H9 (cell line): ENCODE results near the gene ATP1A3. TPM values are rescaled to one million over a fixed set of nuclear protein-coding genes. Genes with fewer than 3 reads are reported as not detected.

ENCODE experiments used
- DNase-seq: peaks from one replicate; pipeline ENCODE4 v3.0.0-alpha.2; 2017
- H2AFZ ChIP-seq: one replicate; pipeline ENCODE4 v1.6.1; 2013; ENCODE audit warnings: mild to moderate bottlenecking, low read length, control low read depth, moderate library complexity
- H2AK5ac ChIP-seq: 2 replicates; pipeline ENCODE4 v1.6.1; 2013; ENCODE audit warnings: low read length, control low read depth, mixed read lengths; ENCODE audit not compliant: insufficient read length
- H2BK120ac ChIP-seq: one replicate; pipeline ENCODE4 v1.6.1; 2013; ENCODE audit warnings: low read depth, mild to moderate bottlenecking, low read length, control low read depth, inconsistent platforms; ENCODE audit not compliant: poor library complexity, severe bottlenecking
- H2BK12ac ChIP-seq: 2 replicates; pipeline ENCODE4 v1.6.1; 2013; ENCODE audit warnings: low read length, control low read depth, mixed read lengths, low read depth; ENCODE audit not compliant: insufficient read length
- H2BK15ac ChIP-seq: 2 replicates; pipeline ENCODE4 v1.6.1; 2013; ENCODE audit warnings: low read depth, low read length, control low read depth
- H2BK20ac ChIP-seq: one replicate; pipeline ENCODE4 v1.6.1; 2013; ENCODE audit warnings: low read depth, mild to moderate bottlenecking, low read length, control low read depth, inconsistent platforms; ENCODE audit not compliant: poor library complexity, severe bottlenecking
- H2BK5ac ChIP-seq: 2 replicates; pipeline ENCODE4 v1.6.1; 2013; ENCODE audit warnings: low read length, control low read depth, mixed read lengths; ENCODE audit not compliant: insufficient read length
- H3K14ac ChIP-seq: 2 replicates; pipeline ENCODE4 v1.6.1; 2013; ENCODE audit warnings: low read length, control low read depth; ENCODE audit not compliant: insufficient read depth
- H3K18ac ChIP-seq: 2 replicates; pipeline ENCODE4 v1.6.1; 2013; ENCODE audit warnings: low read depth, mild to moderate bottlenecking, mixed read lengths, low read length, control low read depth; ENCODE audit not compliant: insufficient read length
- H3K23ac ChIP-seq: 2 replicates; pipeline ENCODE4 v1.6.1; 2013; ENCODE audit warnings: low read length, control low read depth, mixed read lengths, low read depth; ENCODE audit not compliant: insufficient read length
- H3K23me2 ChIP-seq: 2 replicates; pipeline ENCODE4 v1.6.1; 2013; ENCODE audit warnings: low read depth, mild to moderate bottlenecking, mixed read lengths, low read length, control low read depth; ENCODE audit not compliant: insufficient read length, poor library complexity, severe bottlenecking
- H3K27ac ChIP-seq: 2 replicates; pipeline ENCODE4 v1.5.1; 2013; ENCODE audit warnings: low read length, control low read depth, mixed read lengths, low read depth; ENCODE audit not compliant: insufficient read length
- H3K27me3 ChIP-seq: 2 replicates; pipeline ENCODE4 v1.6.1; 2013; ENCODE audit warnings: low read length, control low read depth, inconsistent platforms; ENCODE audit not compliant: insufficient read depth
- H3K4ac ChIP-seq: 2 replicates; pipeline ENCODE4 v1.6.1; 2013; ENCODE audit warnings: low read depth, mild to moderate bottlenecking, control low read depth, inconsistent platforms, low read length, moderate library complexity
- H3K4me1 ChIP-seq: 2 replicates; pipeline ENCODE4 v1.6.1; 2013; ENCODE audit warnings: low read length, control low read depth, inconsistent platforms; ENCODE audit not compliant: insufficient read depth
- H3K4me2 ChIP-seq: 2 replicates; pipeline ENCODE4 v1.6.1; 2013; ENCODE audit warnings: low read length, control low read depth, mixed read lengths; ENCODE audit not compliant: insufficient read length, insufficient read depth
- H3K56ac ChIP-seq: 2 replicates; pipeline ENCODE4 v1.6.1; 2013; ENCODE audit warnings: low read depth, mild to moderate bottlenecking, mixed read lengths, low read length, control low read depth; ENCODE audit not compliant: insufficient read length
- H3K79me1 ChIP-seq: 2 replicates; pipeline ENCODE4 v1.6.1; 2013; ENCODE audit warnings: low read depth, mild to moderate bottlenecking, moderate library complexity, low read length, control low read depth, inconsistent platforms; ENCODE audit not compliant: insufficient read depth, poor library complexity, severe bottlenecking
- H3K79me2 ChIP-seq: 2 replicates; pipeline ENCODE4 v1.6.1; 2013; ENCODE audit warnings: low read length, control low read depth, inconsistent platforms; ENCODE audit not compliant: insufficient read depth
- H3K9ac ChIP-seq: 2 replicates; pipeline ENCODE4 v1.6.1; 2013; ENCODE audit warnings: low read length, control low read depth, mixed read lengths; ENCODE audit not compliant: insufficient read length; ENCODE audit errors: extremely low read depth
- H3K9me3 ChIP-seq: one replicate; pipeline ENCODE4 v1.6.1; 2013; ENCODE audit warnings: low read depth, low read length, inconsistent platforms; ENCODE audit not compliant: control insufficient read depth
- H3T11ph ChIP-seq: one replicate; pipeline ENCODE4 v1.6.1; 2013; ENCODE audit warnings: mild to moderate bottlenecking, low read length, control low read depth, inconsistent platforms
- H4K20me1 ChIP-seq: one replicate; pipeline ENCODE4 v1.6.1; 2013; ENCODE audit not compliant: control insufficient read depth, insufficient read length, insufficient read depth
- H4K5ac ChIP-seq: 2 replicates; pipeline ENCODE4 v1.6.1; 2013; ENCODE audit warnings: low read depth, mild to moderate bottlenecking, mixed read lengths, low read length, control low read depth; ENCODE audit not compliant: insufficient read length
- H4K8ac ChIP-seq: replicated peaks from 2 replicates; pipeline ENCODE4 v1.6.1; 2013; ENCODE audit warnings: low read length, control low read depth, mixed read lengths, low read depth; ENCODE audit not compliant: insufficient read length
- H4K91ac ChIP-seq: 2 replicates; pipeline ENCODE4 v1.6.1; 2013; ENCODE audit warnings: low read depth, mild to moderate bottlenecking, moderate library complexity, mixed read lengths, low read length, control low read depth; ENCODE audit not compliant: insufficient read length
- H3K27ac Mint-ChIP-seq, 3 experiments: 2 replicates in 2 of 3; 3 replicates in 1 of 3; pipeline ENCODE4 v1.8.0; 2020 to 2021; ENCODE audit warnings: mixed read lengths in 3 of 3, mild to moderate bottlenecking in 1 of 3, moderate library complexity in 1 of 3
- H3K27me3 Mint-ChIP-seq: 2 replicates; pipeline ENCODE4 v1.8.0; 2021; ENCODE audit warnings: low read depth, mild to moderate bottlenecking, moderate library complexity, mixed read lengths
- H3K36me3 Mint-ChIP-seq, 3 experiments: 2 replicates in 2 of 3; 3 replicates in 1 of 3; pipeline ENCODE4 v1.8.0; 2020 to 2021; ENCODE audit warnings: low read depth in 3 of 3, mixed read lengths in 3 of 3; ENCODE audit not compliant: insufficient read depth in 1 of 3
- H3K4me1 Mint-ChIP-seq, 2 experiments: 2 replicates each; pipeline ENCODE4 v1.8.0; 2020; ENCODE audit warnings: mixed read lengths in 2 of 2
- H3K4me3 Mint-ChIP-seq, 2 experiments: 2 replicates in 1 of 2; 3 replicates in 1 of 2; pipeline ENCODE4 v1.8.0; 2020 to 2021; ENCODE audit warnings: mild to moderate bottlenecking in 2 of 2, mixed read lengths in 2 of 2, moderate library complexity in 1 of 2
- H3K9me3 Mint-ChIP-seq, 2 experiments: 2 replicates in 1 of 2; 3 replicates in 1 of 2; pipeline ENCODE4 v1.8.0; 2020; ENCODE audit warnings: mild to moderate bottlenecking in 2 of 2, mixed read lengths in 2 of 2, moderate library complexity in 1 of 2
- CTCF ChIP-seq: fragments of 200-600 bp; sonication (generic); conservative IDR thresholded peaks from 3 replicates; pipeline ENCODE4 v1.8.0; 2021; ENCODE audit warnings: antibody characterized with exemption, mild to moderate bottlenecking
- WGBS: extraction: QIAGEN DNeasy Blood & Tissue Kit; methylation state at CpG from one replicate; pipeline ENCODE4 v1.1.7; 2013; ENCODE audit warnings: missing lambda C conversion rate, low lambda C conversion rate, mixed read lengths; ENCODE audit not compliant: insufficient read length; ENCODE audit errors: extremely low coverage; 5-methylcytosine and 5-hydroxymethylcytosine counted together
- total RNA-seq: library from RNA; stranded (reverse); gene quantifications from 2 replicates; pipeline ENCODE4 v1.2.1, GENCODE V29; 2021

ATP1A3 gene
- total RNA-seq, 1 experiment from 2014 or later: 11.6 TPM

DNA sequence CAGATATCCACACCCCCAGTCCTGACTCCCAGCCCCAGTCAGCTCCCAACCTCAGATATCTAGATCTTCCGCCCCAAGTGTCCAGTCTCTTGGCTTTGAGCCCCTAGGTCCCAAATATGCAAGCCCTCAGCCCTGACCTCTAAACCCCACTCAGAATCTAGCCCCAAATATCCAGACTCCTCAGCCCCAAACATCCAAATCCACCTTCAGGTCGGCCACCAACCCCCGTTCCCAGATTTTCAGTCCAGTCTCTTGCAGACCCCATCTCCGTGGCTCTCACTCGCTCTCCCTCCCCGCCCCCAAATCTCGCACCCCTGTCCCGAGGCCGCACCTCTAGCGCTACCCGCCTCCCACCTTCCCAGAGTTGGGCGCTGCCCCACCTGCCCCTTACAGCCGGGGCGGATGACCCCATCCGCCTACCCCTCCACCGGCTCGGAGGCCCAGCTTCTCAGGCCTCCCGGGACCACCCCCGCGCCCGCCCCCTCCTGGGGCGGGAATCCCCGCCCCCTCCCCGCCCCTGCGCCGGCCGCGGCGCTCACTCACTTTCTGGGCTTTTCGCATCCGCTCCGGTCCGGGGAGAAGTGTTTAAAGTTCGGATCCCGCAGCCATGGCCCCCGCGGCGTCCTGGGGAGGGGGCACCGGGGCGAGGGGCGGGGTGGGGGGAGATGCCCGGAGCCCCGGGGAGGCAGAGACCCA, 66.4 kb downstream of the ATP1A3 start:
- H4K5ac ChIP-seq: no peak overlapping the region
- no peaks in the 10 kb centered on the region for H3K9me3 ChIP-seq
- no peaks in the 10 kb centered on the region for H3K79me2 ChIP-seq
- H3K27me3 ChIP-seq: peaks cover 91% of the 10 kb centered on the region
- H3K9ac ChIP-seq: no peak overlapping the region
- no peak overlapping the region for H2BK12ac ChIP-seq
- no peak overlapping the region for H2BK20ac ChIP-seq
- DNase-seq: no peak
- peaks cover 2% of the 10 kb centered on the region for H3K23me2 ChIP-seq
- no peak overlapping the region for H3K18ac ChIP-seq
- TF ChIP-seq CTCF: no peak
- Mint-ChIP-seq H3K27ac (no peak overlapping the region), H3K9me3 (peaks cover 0 to 3% of the 10 kb centered on the region in 2 experiments; a peak in 4 of 5 replicates), H3K4me3 (peak overlapping the region; percentile 59 to 84), H3K27me3 (peaks cover 8% of the 10 kb centered on the region), H3K4me1 (peaks cover 19 to 37% of the 10 kb centered on the region in 2 experiments), H3K36me3 (no peaks in the 10 kb centered on the region)
- no peak overlapping the region for H3K23ac ChIP-seq
- no peak overlapping the region for H2BK15ac ChIP-seq
- H2AK5ac ChIP-seq: no peak overlapping the region
- H4K91ac ChIP-seq: no peak overlapping the region
- WGBS: no CpG with 5 or more reads among the region's 43 CpGs
- H4K8ac ChIP-seq: no peak overlapping the region
- H3K14ac ChIP-seq: no peak overlapping the region
- H2AFZ ChIP-seq: no peak overlapping the region
- H3K4me2 ChIP-seq: peak overlapping the region; percentile 72
- H3K56ac ChIP-seq: no peak overlapping the region
- no peak overlapping the region for H3K27ac ChIP-seq
- H3K4ac ChIP-seq: no peak overlapping the region
- H3T11ph ChIP-seq: no peak overlapping the region
- no peaks in the 10 kb centered on the region for H3K79me1 ChIP-seq
- no peak overlapping the region for H2BK5ac ChIP-seq
- no peak overlapping the region for H2BK120ac ChIP-seq
- H3K4me1 ChIP-seq: peaks cover 5% of the 10 kb centered on the region; the same call in 1 of the 2 replicates
- H4K20me1 ChIP-seq: no peaks in the 10 kb centered on the region
